ENCODE results near the gene EHMT1.

DNA sequence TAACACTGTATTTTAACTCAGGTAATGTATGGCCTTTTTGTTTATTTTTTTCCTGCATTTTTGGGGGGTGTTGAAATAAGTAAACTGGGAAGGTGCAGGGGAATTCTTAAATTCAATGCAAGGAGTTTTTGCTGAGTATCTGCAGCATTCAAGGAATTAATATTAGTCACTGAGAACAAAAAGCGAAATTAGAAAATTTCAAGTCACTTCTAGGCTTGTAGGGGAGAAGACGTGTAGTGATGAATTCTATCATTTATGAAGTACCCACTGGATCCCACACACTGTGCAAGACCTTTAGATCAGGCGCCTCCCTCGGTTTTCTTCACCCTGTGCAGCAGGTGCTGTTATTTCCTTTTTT is 1.2 kb downstream of the EHMT1 start:
- TF ChIP-seq EZH2 (IDR thresholded peaks at IDR 0.05) (no peak), POLR2AphosphoS5 (IDR thresholded peaks at IDR 0.05; ENCODE audit: borderline replicate concordance, low read depth, low read length) (no peak), FOXP2 (optimal IDR thresholded peaks at IDR 0.05; ENCODE audit: control extremely low read depth, extremely low read length, insufficient read depth) (no peak)
